Trophoblast cell (in vitro differentiated cells and primary cell): ENCODE results near the gene E2F6.

Experiments used
- DNase-seq, 2 donors: peaks; one replicate each; pipeline ENCODE4 v3.0.0-alpha.2; 2016
- H2AFZ ChIP-seq: 2 replicates; pipeline ENCODE4 v1.6.1; 2013; ENCODE audit warnings: low read length, moderate library complexity, mild to moderate bottlenecking; ENCODE audit not compliant: insufficient read depth, poor library complexity
- H2AK5ac ChIP-seq: 2 replicates; pipeline ENCODE4 v1.6.1; 2013; ENCODE audit warnings: mild to moderate bottlenecking, low read length
- H2BK120ac ChIP-seq: 2 replicates; pipeline ENCODE4 v1.6.1; 2013; ENCODE audit warnings: low read length, mild to moderate bottlenecking, moderate library complexity; ENCODE audit not compliant: insufficient read depth, poor library complexity
- H2BK12ac ChIP-seq: 2 replicates; pipeline ENCODE4 v1.6.1; 2013; ENCODE audit warnings: mild to moderate bottlenecking, low read length, moderate library complexity
- H2BK5ac ChIP-seq: 2 replicates; pipeline ENCODE4 v1.6.1; 2013; ENCODE audit warnings: low read length, low read depth, moderate library complexity, mild to moderate bottlenecking; ENCODE audit not compliant: poor library complexity
- H3K14ac ChIP-seq: 2 replicates; pipeline ENCODE4 v1.6.1; 2013; ENCODE audit warnings: mild to moderate bottlenecking, low read length
- H3K18ac ChIP-seq: 2 replicates; pipeline ENCODE4 v1.6.1; 2013; ENCODE audit warnings: mild to moderate bottlenecking, low read length
- H3K23ac ChIP-seq: 2 replicates; pipeline ENCODE4 v1.6.1; 2013; ENCODE audit warnings: low read length
- H3K27ac ChIP-seq: 2 replicates; pipeline ENCODE4 v1.5.1; 2013; ENCODE audit warnings: low read depth, mild to moderate bottlenecking, inconsistent platforms, low read length, moderate library complexity
- H3K27me3 ChIP-seq: 2 replicates; pipeline ENCODE4 v1.6.1; 2013; ENCODE audit warnings: inconsistent platforms, mild to moderate bottlenecking, low read length, moderate library complexity; ENCODE audit not compliant: insufficient read depth
- H3K36me3 ChIP-seq, 2 experiments: 1 replicate in 1 of 2; 2 replicates in 1 of 2; pipeline ENCODE4 v1.6.1; 2013; ENCODE audit warnings: low read length in 2 of 2, mild to moderate bottlenecking in 2 of 2, moderate library complexity in 1 of 2; ENCODE audit not compliant: insufficient read depth in 2 of 2, control insufficient read depth in 1 of 2
- H3K4ac ChIP-seq: 2 replicates; pipeline ENCODE4 v1.6.1; 2013; ENCODE audit warnings: low read depth, mild to moderate bottlenecking, low read length, moderate library complexity
- H3K4me1 ChIP-seq, 2 experiments: 1 replicate in 1 of 2; 2 replicates in 1 of 2; pipeline ENCODE4 v1.6.1; 2013; ENCODE audit warnings: low read length in 2 of 2, mild to moderate bottlenecking in 2 of 2, moderate library complexity in 1 of 2; ENCODE audit not compliant: insufficient read depth in 2 of 2, control insufficient read depth in 1 of 2
- H3K4me2 ChIP-seq: 2 replicates; pipeline ENCODE4 v1.6.1; 2013; ENCODE audit warnings: inconsistent platforms, mild to moderate bottlenecking, low read length, moderate library complexity
- H3K4me3 ChIP-seq: 2 replicates; pipeline ENCODE4 v1.5.1; 2013; ENCODE audit warnings: mild to moderate bottlenecking, low read depth, low read length, inconsistent platforms
- H3K79me1 ChIP-seq: one replicate; pipeline ENCODE4 v1.6.1; 2013; ENCODE audit warnings: low read length
- H3K79me2 ChIP-seq: 2 replicates; pipeline ENCODE4 v1.6.1; 2013; ENCODE audit warnings: low read length, mild to moderate bottlenecking; ENCODE audit not compliant: control insufficient read depth, insufficient read depth, poor library complexity
- H3K9ac ChIP-seq: 2 replicates; pipeline ENCODE4 v1.6.1; 2013; ENCODE audit warnings: mild to moderate bottlenecking, low read length
- H3K9me3 ChIP-seq: 2 replicates; pipeline ENCODE4 v1.6.1; 2013; ENCODE audit warnings: low read depth, mild to moderate bottlenecking, control low read depth, inconsistent platforms, low read length; ENCODE audit not compliant: insufficient read depth
- H4K12ac ChIP-seq: 2 replicates; pipeline ENCODE4 v1.6.1; 2013; ENCODE audit warnings: low read depth, mild to moderate bottlenecking, low read length, moderate library complexity
- H4K8ac ChIP-seq: 2 replicates; pipeline ENCODE4 v1.6.1; 2013; ENCODE audit warnings: low read depth, mild to moderate bottlenecking, low read length, moderate library complexity
- H4K91ac ChIP-seq: one replicate; pipeline ENCODE4 v1.6.1; 2013; ENCODE audit warnings: low read depth, mild to moderate bottlenecking, low read length, moderate library complexity
- WGBS: extraction: QIAGEN DNeasy Blood & Tissue Kit; methylation state at CpG from one replicate; pipeline ENCODE4 v1.1.7; 2013; ENCODE audit warnings: missing lambda C conversion rate; ENCODE audit not compliant: insufficient read length, insufficient coverage; ENCODE audit errors: extremely low coverage; 5-methylcytosine and 5-hydroxymethylcytosine counted together

E2F6 gene

GRCh38 chr2:11420190-11420589, 45.8 kb downstream of the E2F6 start:
- no peak overlapping the region for H3K4ac ChIP-seq
- no CpG with 5 or more reads among the region's 2 CpGs for WGBS
- no peak overlapping the region for H3K9ac ChIP-seq
- no peaks in the 10 kb centered on the region for H3K4me1 ChIP-seq
- no peaks in the 10 kb centered on the region for H3K36me3 ChIP-seq
- H4K12ac ChIP-seq: no peak overlapping the region
- H2AK5ac ChIP-seq: no peak overlapping the region
- H4K91ac ChIP-seq: no peak overlapping the region
- no peak overlapping the region for H3K4me3 ChIP-seq
- H4K8ac ChIP-seq: no peak overlapping the region
- no peaks in the 10 kb centered on the region for H3K27me3 ChIP-seq
- no peaks in the 10 kb centered on the region for H3K79me1 ChIP-seq
- H2BK120ac ChIP-seq: no peak overlapping the region
- no peaks in the 10 kb centered on the region for H3K79me2 ChIP-seq
- DNase-seq: no peak
- no peak overlapping the region for H2BK12ac ChIP-seq
- no peak overlapping the region for H3K23ac ChIP-seq
- no peak overlapping the region for H3K18ac ChIP-seq
- no peak overlapping the region for H2AFZ ChIP-seq
- H3K4me2 ChIP-seq: no peak overlapping the region
- no peak overlapping the region for H3K27ac ChIP-seq
- H3K9me3 ChIP-seq: peaks cover 3% of the 10 kb centered on the region
- no peak overlapping the region for H2BK5ac ChIP-seq
- H3K14ac ChIP-seq: no peak overlapping the region

GRCh38 chr2:11419781-11420180, 46.2 kb downstream of the E2F6 start:
- Histone ChIP-seq H3K23ac (no peak overlapping the region), H2BK120ac (no peak overlapping the region), H4K12ac (no peak overlapping the region), H3K4me1 (no peaks in the 10 kb centered on the region), H3K4me3 (no peak overlapping the region), H4K8ac (no peak overlapping the region), H2BK5ac (no peak overlapping the region), H3K27me3 (no peaks in the 10 kb centered on the region), H3K36me3 (no peaks in the 10 kb centered on the region), H3K4ac (no peak overlapping the region), H3K79me1 (no peaks in the 10 kb centered on the region), H4K91ac (no peak overlapping the region), H2BK12ac (no peak overlapping the region), H3K18ac (no peak overlapping the region), H3K27ac (no peak overlapping the region), H3K9ac (no peak overlapping the region), H3K79me2 (no peaks in the 10 kb centered on the region), H3K9me3 (peaks cover 3% of the 10 kb centered on the region), H3K4me2 (no peak overlapping the region), H2AK5ac (no peak overlapping the region), H3K14ac (no peak overlapping the region), H2AFZ (no peak overlapping the region)
- no CpG with 5 or more reads among the region's 8 CpGs for WGBS
- no peak for DNase-seq

GRCh38 chr2:11417946-11418585, 47.9 kb downstream of the E2F6 start:
- no peak overlapping the region for H2BK12ac ChIP-seq
- no peak overlapping the region for H4K8ac ChIP-seq
- H3K18ac ChIP-seq: no peak overlapping the region
- H3K79me2 ChIP-seq: no peaks in the 10 kb centered on the region
- H4K91ac ChIP-seq: no peak overlapping the region
- H3K4ac ChIP-seq: no peak overlapping the region
- H3K27ac ChIP-seq: no peak overlapping the region
- H3K36me3 ChIP-seq: no peaks in the 10 kb centered on the region
- no peak overlapping the region for H3K14ac ChIP-seq
- H2AFZ ChIP-seq: no peak overlapping the region
- no peak overlapping the region for H3K4me2 ChIP-seq
- DNase-seq: peak; percentile 81 to 94
- no peak overlapping the region for H2BK120ac ChIP-seq
- H3K27me3 ChIP-seq: no peaks in the 10 kb centered on the region
- WGBS: no CpG with 5 or more reads among the region's 8 CpGs
- H3K79me1 ChIP-seq: no peaks in the 10 kb centered on the region
- no peak overlapping the region for H3K4me3 ChIP-seq
- peaks cover 3% of the 10 kb centered on the region for H3K9me3 ChIP-seq
- H3K9ac ChIP-seq: no peak overlapping the region
- H3K4me1 ChIP-seq: no peaks in the 10 kb centered on the region
- H2BK5ac ChIP-seq: no peak overlapping the region
- H4K12ac ChIP-seq: no peak overlapping the region
- H3K23ac ChIP-seq: no peak overlapping the region
- H2AK5ac ChIP-seq: no peak overlapping the region

GRCh38 chr2:11416931-11417330, 49.0 kb downstream of the E2F6 start:
- no peak overlapping the region for H4K91ac ChIP-seq
- no peaks in the 10 kb centered on the region for H3K4me1 ChIP-seq
- H2BK12ac ChIP-seq: no peak overlapping the region
- no peaks in the 10 kb centered on the region for H3K79me2 ChIP-seq
- no peak overlapping the region for H3K4ac ChIP-seq
- no peak overlapping the region for H2BK5ac ChIP-seq
- no peak overlapping the region for H4K8ac ChIP-seq
- no peak overlapping the region for H3K23ac ChIP-seq
- H2AFZ ChIP-seq: no peak overlapping the region
- H4K12ac ChIP-seq: no peak overlapping the region
- H3K27me3 ChIP-seq: no peaks in the 10 kb centered on the region
- no peak overlapping the region for H3K14ac ChIP-seq
- no peak overlapping the region for H2BK120ac ChIP-seq
- H3K9me3 ChIP-seq: peaks cover 3% of the 10 kb centered on the region
- no peak overlapping the region for H3K4me3 ChIP-seq
- no peaks in the 10 kb centered on the region for H3K36me3 ChIP-seq
- DNase-seq: no peak
- no peak overlapping the region for H3K27ac ChIP-seq
- H2AK5ac ChIP-seq: no peak overlapping the region
- no CpG with 5 or more reads among the region's 2 CpGs for WGBS
- no peak overlapping the region for H3K4me2 ChIP-seq
- H3K9ac ChIP-seq: no peak overlapping the region
- no peak overlapping the region for H3K18ac ChIP-seq
- H3K79me1 ChIP-seq: no peaks in the 10 kb centered on the region
